B cell (primary cell): ENCODE results near the gene ING4. TPM values are rescaled to one million over a fixed set of nuclear protein-coding genes. Genes with fewer than 3 reads are reported as not detected.

Source experiments
- ATAC-seq: fragments of 200-7000 bp; cut with Tn5 transposase; one replicate; pipeline ENCODE4 v1.10.0; 2021; ENCODE audit warnings: low read depth, mild to moderate bottlenecking, moderate number of reproducible peaks, moderate library complexity
- CTCF ChIA-PET: fragments of 350-600 bp; sonication (Branson Sonifier 250); formaldehyde crosslinking; loops from one replicate; lab custom pipeline; 2021; ENCODE audit warnings: antibody characterized with exemption, inconsistent platforms; lab: Charles Lee
- POLR2A ChIA-PET: fragments of 350-600 bp; sonication (Branson Sonifier 250); formaldehyde crosslinking; loops from one replicate; lab custom pipeline; 2021; ENCODE audit warnings: antibody characterized with exemption; lab: Charles Lee
- DNase-seq: peaks from one replicate; pipeline ENCODE4 v3.0.0; 2013
- H2AFZ ChIP-seq: 2 replicates; pipeline ENCODE4 v1.6.1; 2012; ENCODE audit warnings: mild to moderate bottlenecking, low read depth, low read length; ENCODE audit not compliant: insufficient read depth, poor library complexity, severe bottlenecking
- H3K27ac ChIP-seq, 2 donors: 1 replicate in 1 of 2; 2 replicates in 1 of 2; pipeline ENCODE4 v1.5.1; 2012 to 2013; ENCODE audit warnings: low read length in 2 of 2, mild to moderate bottlenecking in 2 of 2, moderate library complexity in 1 of 2
- H3K27me3 ChIP-seq, 4 experiments: fragments of 200-600 bp in 1 of 4; sonication (generic) in 1 of 4; replicated peaks in 1 of 4; 1 replicate in 2 of 4; 2 replicates in 2 of 4; pipeline versions ENCODE4 v1.6.1 to v1.7.0; 2013 to 2016; ENCODE audit warnings: low read length in 3 of 4, mild to moderate bottlenecking in 2 of 4, mixed read lengths in 1 of 4, moderate library complexity in 1 of 4; ENCODE audit not compliant: insufficient read depth in 4 of 4, control insufficient read depth in 3 of 4; ENCODE audit errors: control extremely low read depth in 1 of 4
- H3K36me3 ChIP-seq, 2 experiments: replicated peaks in 1 of 2; 1 replicate in 1 of 2; 2 replicates in 1 of 2; pipeline versions ENCODE4 v1.6.1 to v1.7.1; 2013; ENCODE audit warnings: low read length in 1 of 2; ENCODE audit not compliant: insufficient read depth in 2 of 2, control insufficient read depth in 1 of 2; ENCODE audit errors: control extremely low read depth in 1 of 2, extremely low read depth in 1 of 2
- H3K4me1 ChIP-seq, 2 donors: fragments of 200-600 bp in 1 of 2; sonication (generic) in 1 of 2; 1 replicate in 1 of 2; 2 replicates in 1 of 2; pipeline versions ENCODE4 v1.5.1 to v1.6.1; 2013 to 2017; ENCODE audit warnings: low read length in 2 of 2; ENCODE audit not compliant: control insufficient read depth in 2 of 2, insufficient read depth in 2 of 2
- H3K4me2 ChIP-seq: replicated peaks from 2 replicates; pipeline ENCODE3; 2012; ENCODE audit warnings: mild to moderate bottlenecking, low read depth, low read length; ENCODE audit not compliant: poor library complexity, severe bottlenecking
- H3K4me3 ChIP-seq, 5 experiments: fragments of 200-600 bp in 1 of 5; sonication (generic) in 1 of 5; 1 replicate in 3 of 5; 2 replicates in 2 of 5; pipeline versions ENCODE4 v1.5.1 to v1.7.0; 2011 to 2016; ENCODE audit warnings: low read length in 4 of 5, mild to moderate bottlenecking in 4 of 5, low read depth in 2 of 5, control low read depth in 1 of 5, moderate library complexity in 1 of 5; ENCODE audit not compliant: insufficient read depth in 1 of 5; ENCODE audit errors: control extremely low read depth in 1 of 5, extremely low read depth in 1 of 5
- H3K79me2 ChIP-seq: fragments of 200-600 bp; sonication (generic); one replicate; pipeline ENCODE4 v1.6.0; 2016; ENCODE audit warnings: low read length; ENCODE audit not compliant: control insufficient read depth, insufficient read depth
- H3K9ac ChIP-seq: fragments of 200-600 bp; sonication (generic); 2 replicates; pipeline ENCODE4 v1.6.1; 2017; ENCODE audit warnings: mild to moderate bottlenecking, low read length, moderate library complexity
- H3K9me3 ChIP-seq, 3 donors: one replicate each; pipeline versions ENCODE4 v1.6.1 to v1.7.1; 2013; ENCODE audit warnings: low read length in 2 of 3; ENCODE audit not compliant: control insufficient read depth in 2 of 3, insufficient read depth in 1 of 3; ENCODE audit errors: control extremely low read depth in 1 of 3
- H4K20me1 ChIP-seq: 2 replicates; pipeline ENCODE4 v1.6.0; 2012; ENCODE audit warnings: mild to moderate bottlenecking, low read length; ENCODE audit not compliant: insufficient read depth, control insufficient read depth, poor library complexity, severe bottlenecking
- H3K27ac Mint-ChIP-seq: one replicate; pipeline ENCODE4 v1.8.0; 2021; ENCODE audit warnings: mixed read lengths
- H3K27me3 Mint-ChIP-seq: one replicate; pipeline ENCODE4 v1.8.0; 2021; ENCODE audit warnings: mixed read lengths
- H3K4me1 Mint-ChIP-seq: one replicate; pipeline ENCODE4 v1.8.0; 2021; ENCODE audit warnings: mixed read lengths
- H3K4me3 Mint-ChIP-seq: one replicate; pipeline ENCODE4 v1.8.0; 2021; ENCODE audit warnings: mixed read lengths
- H3K9me3 Mint-ChIP-seq: one replicate; pipeline ENCODE4 v1.8.0; 2022; ENCODE audit warnings: mixed read lengths; ENCODE audit not compliant: insufficient read depth
- EZH2 ChIP-seq: IDR thresholded peaks from 2 replicates; pipeline ENCODE4 v1.6.1; 2012; ENCODE audit warnings: borderline replicate concordance, low read depth, mild to moderate bottlenecking, moderate library complexity, low read length; ENCODE audit not compliant: insufficient read depth, poor library complexity, severe bottlenecking
- WGBS: methylation state at CpG from one replicate; pipeline ENCODE4 v1.1.5; 2013; ENCODE audit warnings: missing lambda C conversion rate; ENCODE audit not compliant: insufficient coverage; 5-methylcytosine and 5-hydroxymethylcytosine counted together
- intact Hi-C: fragments of 100-400 bp; cut with micrococcal nuclease; formaldehyde crosslinking; loops from one replicate; pipeline ENCODE4 v1.10.0; 2022
- polyA plus RNA-seq: library from polyadenylated mRNA; depleted of rRNA; stranded (reverse); fragments of >200 nt; gene quantifications from 2 replicates; pipeline ENCODE4 v1.2.3, GENCODE V29; 2012
- total RNA-seq, 2 donors: library from RNA; stranded (reverse); fragments of 120-200 nt in 1 of 2; gene quantifications; 1 replicate in 1 of 2; 2 replicates in 1 of 2; pipeline versions ENCODE4 v1.2.3 to v1.2.4, GENCODE V29; 2013 to 2022
- TF ChIP-seq, protein P1 (sequence below): fragments of 200-600 bp; IDR thresholded peaks from one replicate; pipeline ENCODE4 v1.8.0; 2022; ENCODE audit warnings: antibody characterized with exemption, mild to moderate bottlenecking

The ING4 gene
- total and polyA plus RNA-seq, 2 donors (not counting 1 experiment from before 2014, with no cell fraction given), result 81.1 to 110 TPM

DNA sequence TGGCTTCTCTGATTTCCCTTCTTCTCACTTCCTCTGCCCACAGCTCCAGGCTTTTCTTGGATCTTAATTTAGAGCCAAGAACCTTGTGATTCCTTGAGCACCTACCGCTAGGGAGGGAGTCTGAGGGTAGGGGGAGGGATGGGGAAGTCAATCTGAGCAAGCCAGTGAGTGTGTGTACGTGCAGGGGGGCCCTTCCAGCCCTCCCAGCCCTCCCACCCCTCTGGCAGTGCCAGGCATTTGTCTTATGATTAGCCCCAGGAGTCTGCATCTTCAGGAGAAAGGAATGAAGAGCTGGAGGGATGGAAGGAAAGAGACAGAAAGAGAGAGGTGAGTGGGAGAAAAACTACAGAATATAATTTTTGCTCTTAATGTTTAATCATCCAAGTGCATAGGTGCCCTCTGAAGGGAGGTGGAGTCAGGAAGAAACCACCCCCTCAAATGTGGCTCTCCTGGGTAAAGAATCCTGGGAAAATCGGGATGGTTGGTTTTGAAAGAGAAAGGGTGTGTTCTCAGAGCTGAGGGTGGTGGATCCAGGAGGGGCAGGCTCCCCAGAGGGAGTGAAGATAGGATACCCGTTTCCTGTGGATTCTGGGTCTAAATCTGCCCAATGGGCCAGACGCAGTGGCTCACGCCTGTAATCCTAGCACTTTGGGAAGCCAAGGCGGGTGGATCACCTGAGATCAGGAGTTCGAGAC is 35.6 kb upstream of the ING4 start:
- Histone ChIP-seq H3K36me3 (no peaks in the 10 kb centered on the region), H3K9me3 (peaks cover 0 to 3% (median 0%) of the 10 kb centered on the region in 3 donors), H3K79me2 (peaks cover 2% of the 10 kb centered on the region), H3K27me3 (peaks cover 4 to 24% (median 18%) of the 10 kb centered on the region in 4 experiments), H2AFZ (no peak overlapping the region), H3K9ac (no peak overlapping the region), H4K20me1 (no peaks in the 10 kb centered on the region), H3K4me3 (no peak overlapping the region), H3K27ac (no peak overlapping the region), H3K4me2 (peak overlapping the region; percentile 69), H3K4me1 (peaks cover 51 to 55% of the 10 kb centered on the region in 2 donors)
- ChIA-PET CTCF (interaction anchor here (1.0 to 2.5 kb wide), 8 partner anchors 8 to 145 kb away, joined by 3 to 7 read pairs (median 5); partner anchors contain the start of gene ZNF384), POLR2A (interaction anchor here (0.6 to 0.7 kb wide), 4 partner anchors 9 to 571 kb away, joined by 3 to 5 read pairs (median 4); no protein-coding TSS in a partner anchor)
- Mint-ChIP-seq H3K27me3 (peaks cover 20% of the 10 kb centered on the region), H3K27ac (peak overlapping the region; percentile 83), H3K4me1 (peaks cover 60% of the 10 kb centered on the region), H3K4me3 (peak overlapping the region; percentile 48), H3K9me3 (no peaks in the 10 kb centered on the region)
- intact Hi-C loops, result no loop called here
- no peak for ATAC-seq
- no peak for DNase-seq
- 82% methylated on average over 6 of the region's 8 CpGs for whole genome bisulfite sequencing
- no peak for TF ChIP-seq EZH2
- TF ChIP-seq, protein P1, sequence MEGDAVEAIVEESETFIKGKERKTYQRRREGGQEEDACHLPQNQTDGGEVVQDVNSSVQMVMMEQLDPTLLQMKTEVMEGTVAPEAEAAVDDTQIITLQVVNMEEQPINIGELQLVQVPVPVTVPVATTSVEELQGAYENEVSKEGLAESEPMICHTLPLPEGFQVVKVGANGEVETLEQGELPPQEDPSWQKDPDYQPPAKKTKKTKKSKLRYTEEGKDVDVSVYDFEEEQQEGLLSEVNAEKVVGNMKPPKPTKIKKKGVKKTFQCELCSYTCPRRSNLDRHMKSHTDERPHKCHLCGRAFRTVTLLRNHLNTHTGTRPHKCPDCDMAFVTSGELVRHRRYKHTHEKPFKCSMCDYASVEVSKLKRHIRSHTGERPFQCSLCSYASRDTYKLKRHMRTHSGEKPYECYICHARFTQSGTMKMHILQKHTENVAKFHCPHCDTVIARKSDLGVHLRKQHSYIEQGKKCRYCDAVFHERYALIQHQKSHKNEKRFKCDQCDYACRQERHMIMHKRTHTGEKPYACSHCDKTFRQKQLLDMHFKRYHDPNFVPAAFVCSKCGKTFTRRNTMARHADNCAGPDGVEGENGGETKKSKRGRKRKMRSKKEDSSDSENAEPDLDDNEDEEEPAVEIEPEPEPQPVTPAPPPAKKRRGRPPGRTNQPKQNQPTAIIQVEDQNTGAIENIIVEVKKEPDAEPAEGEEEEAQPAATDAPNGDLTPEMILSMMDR, result no peak
